Measurements from ENCODE around the gene S100A9. TPM values are rescaled to one million over a fixed set of nuclear protein-coding genes. Genes with fewer than 3 reads are reported as not detected.
"Not testable (repeated sequence)": the region's sequence is repeated elsewhere in the genome, so short reads cannot be mapped to it uniquely, and the experiment has no call there.

The S100A9 gene
- total and polyA plus RNA-seq, 4 donors = 35.0 to 603 (median 158) TPM

GRCh38 chr1:153313288-153313687, 44.4 kb upstream of the S100A9 start:
- no peak overlapping the region for H3K27ac ChIP-seq (ENCODE audit: low read depth in 1 of 2, low read length in 2 of 2)
- H3K4me3 ChIP-seq (ENCODE audit: low read depth in 1 of 3, low read length in 3 of 3) = no peak overlapping the region
- H3K36me3 ChIP-seq (ENCODE audit: control insufficient read depth in 4 of 4, insufficient read depth in 3 of 4, low read depth in 1 of 4, low read length in 3 of 4) = no peaks in the 10 kb centered on the region
- no peak for DNase-seq (ENCODE audit: low spot score)
- H3K9me3 ChIP-seq (ENCODE audit: control insufficient read depth in 4 of 4, low read length in 3 of 4) = no peaks in the 10 kb centered on the region
- H3K4me1 ChIP-seq (ENCODE audit: control insufficient read depth in 4 of 4, insufficient read depth in 4 of 4, low read length in 3 of 4) = no peaks in the 10 kb centered on the region
- H3K9ac ChIP-seq (ENCODE audit: low read depth in 1 of 2, low read length in 2 of 2) = no peak overlapping the region
- TF ChIP-seq REST (IDR thresholded peaks at IDR 0.05) = no peak
- 83% methylated on average over 2 of the region's 2 CpGs for WGBS
- H3K27me3 ChIP-seq (ENCODE audit: control insufficient read depth in 4 of 4, insufficient read depth in 4 of 4, low read length in 3 of 4) = no peaks in the 10 kb centered on the region

- not testable (repeated sequence) for DNase-seq (ENCODE audit: low spot score); H3K9ac ChIP-seq (ENCODE audit: low read depth in 1 of 2, low read length in 2 of 2); H3K36me3 ChIP-seq (ENCODE audit: control insufficient read depth in 4 of 4, insufficient read depth in 3 of 4, low read depth in 1 of 4, low read length in 3 of 4); H3K27me3 ChIP-seq (ENCODE audit: control insufficient read depth in 4 of 4, insufficient read depth in 4 of 4, low read length in 3 of 4); H3K4me3 ChIP-seq (ENCODE audit: low read depth in 1 of 3, low read length in 3 of 3); H3K9me3 ChIP-seq (ENCODE audit: control insufficient read depth in 4 of 4, low read length in 3 of 4); H3K27ac ChIP-seq (ENCODE audit: low read depth in 1 of 2, low read length in 2 of 2); H3K4me1 ChIP-seq (ENCODE audit: control insufficient read depth in 4 of 4, insufficient read depth in 4 of 4, low read length in 3 of 4)
These were observed 43.3 kb upstream of the S100A9 start for GRCh38 chr1:153314388-153314787.

DNA sequence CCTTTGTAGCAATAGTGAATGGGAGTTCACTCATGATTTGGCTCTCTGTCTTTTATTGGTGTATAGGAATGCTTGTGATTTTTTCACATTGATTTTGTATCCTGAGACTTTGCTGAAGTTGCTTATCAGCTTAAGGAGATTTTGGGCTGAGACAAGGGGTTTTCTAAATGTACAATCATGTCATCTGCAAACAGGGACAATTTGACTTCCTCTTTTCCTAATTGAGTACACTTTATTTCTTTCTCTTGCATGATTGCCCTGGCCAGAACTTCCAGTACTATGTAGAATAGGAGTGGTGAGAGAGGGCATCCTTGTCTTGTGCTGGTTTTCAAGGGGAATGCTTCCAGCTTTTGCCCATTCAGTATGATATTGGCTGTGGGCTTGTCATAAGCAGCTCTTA, 41.6 kb upstream of the S100A9 start:
- not testable (repeated sequence) for H3K4me1 ChIP-seq (ENCODE audit: control insufficient read depth in 4 of 4, insufficient read depth in 4 of 4, low read length in 3 of 4); H3K27me3 ChIP-seq (ENCODE audit: control insufficient read depth in 4 of 4, insufficient read depth in 4 of 4, low read length in 3 of 4); H3K4me3 ChIP-seq (ENCODE audit: low read depth in 1 of 3, low read length in 3 of 3); H3K27ac ChIP-seq (ENCODE audit: low read depth in 1 of 2, low read length in 2 of 2); DNase-seq (ENCODE audit: low spot score); H3K36me3 ChIP-seq (ENCODE audit: control insufficient read depth in 4 of 4, insufficient read depth in 3 of 4, low read depth in 1 of 4, low read length in 3 of 4); H3K9ac ChIP-seq (ENCODE audit: low read depth in 1 of 2, low read length in 2 of 2); H3K9me3 ChIP-seq (ENCODE audit: control insufficient read depth in 4 of 4, low read length in 3 of 4)

DNA sequence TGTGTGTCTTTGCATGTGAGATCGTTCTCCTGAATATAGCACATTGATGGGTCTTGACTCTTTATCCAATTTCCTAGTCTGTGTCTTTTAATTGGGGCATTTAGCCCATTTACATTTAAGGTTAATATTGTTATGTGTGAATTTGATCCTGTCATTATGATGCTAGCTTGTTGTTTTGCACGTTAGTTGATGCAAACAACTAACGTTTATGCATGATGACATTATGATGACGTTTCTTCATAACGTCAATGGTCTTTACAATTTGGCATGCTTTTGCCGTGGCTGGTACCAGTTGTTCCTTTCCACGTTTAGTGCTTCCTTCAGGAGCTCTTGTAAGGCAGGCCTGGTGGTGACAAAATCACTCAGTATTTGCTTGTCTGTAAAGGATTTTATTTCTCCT, 39.5 kb upstream of the S100A9 start:
- H3K4me3 ChIP-seq (ENCODE audit: low read depth in 1 of 3, low read length in 3 of 3); H3K9me3 ChIP-seq (ENCODE audit: control insufficient read depth in 4 of 4, low read length in 3 of 4); H3K9ac ChIP-seq (ENCODE audit: low read depth in 1 of 2, low read length in 2 of 2); H3K27ac ChIP-seq (ENCODE audit: low read depth in 1 of 2, low read length in 2 of 2); H3K4me1 ChIP-seq (ENCODE audit: control insufficient read depth in 4 of 4, insufficient read depth in 4 of 4, low read length in 3 of 4); H3K27me3 ChIP-seq (ENCODE audit: control insufficient read depth in 4 of 4, insufficient read depth in 4 of 4, low read length in 3 of 4); H3K36me3 ChIP-seq (ENCODE audit: control insufficient read depth in 4 of 4, insufficient read depth in 3 of 4, low read depth in 1 of 4, low read length in 3 of 4); DNase-seq (ENCODE audit: low spot score): not testable (repeated sequence)
- 79% methylated on average over 7 of the region's 7 CpGs for WGBS

- no peaks in the 10 kb centered on the region for H3K4me1 ChIP-seq (ENCODE audit: control insufficient read depth in 4 of 4, insufficient read depth in 4 of 4, low read length in 3 of 4)
- no peak overlapping the region for H3K27ac ChIP-seq (ENCODE audit: low read depth in 1 of 2, low read length in 2 of 2)
- H3K9ac ChIP-seq (ENCODE audit: low read depth in 1 of 2, low read length in 2 of 2) = no peak overlapping the region
- no peak for DNase-seq (ENCODE audit: low spot score)
- H3K9me3 ChIP-seq (ENCODE audit: control insufficient read depth in 4 of 4, low read length in 3 of 4) = peaks cover 4 to 15% (median 7%) of the 10 kb centered on the region in 4 donors
- peaks cover 0 to 4% (median 0%) of the 10 kb centered on the region in 4 donors for H3K27me3 ChIP-seq (ENCODE audit: control insufficient read depth in 4 of 4, insufficient read depth in 4 of 4, low read length in 3 of 4)
- no peaks in the 10 kb centered on the region for H3K36me3 ChIP-seq (ENCODE audit: control insufficient read depth in 4 of 4, insufficient read depth in 3 of 4, low read depth in 1 of 4, low read length in 3 of 4)
- no peak overlapping the region for H3K4me3 ChIP-seq (ENCODE audit: low read depth in 1 of 3, low read length in 3 of 3)
- WGBS = 30% methylated on average over 1 of the region's 1 CpG
- TF ChIP-seq JUND (IDR thresholded peaks at IDR 0.05) (no peak), FOXA1 (IDR thresholded peaks at IDR 0.05) (no peak), FOXA2 (IDR thresholded peaks at IDR 0.05) (no peak), HNF4A (conservative IDR thresholded peaks at IDR 0.05) (no peak), GABPA (IDR thresholded peaks at IDR 0.05 in 1 of 2, conservative IDR thresholded peaks at IDR 0.05 in 1 of 2) (no peak), NR2F2 (IDR thresholded peaks at IDR 0.05) (no peak), HNF4G (IDR thresholded peaks at IDR 0.05) (no peak), ATF3 (IDR thresholded peaks at IDR 0.05) (no peak), TAF1 (conservative IDR thresholded peaks at IDR 0.05) (no peak)
- TF ChIP-seq, protein P1, sequence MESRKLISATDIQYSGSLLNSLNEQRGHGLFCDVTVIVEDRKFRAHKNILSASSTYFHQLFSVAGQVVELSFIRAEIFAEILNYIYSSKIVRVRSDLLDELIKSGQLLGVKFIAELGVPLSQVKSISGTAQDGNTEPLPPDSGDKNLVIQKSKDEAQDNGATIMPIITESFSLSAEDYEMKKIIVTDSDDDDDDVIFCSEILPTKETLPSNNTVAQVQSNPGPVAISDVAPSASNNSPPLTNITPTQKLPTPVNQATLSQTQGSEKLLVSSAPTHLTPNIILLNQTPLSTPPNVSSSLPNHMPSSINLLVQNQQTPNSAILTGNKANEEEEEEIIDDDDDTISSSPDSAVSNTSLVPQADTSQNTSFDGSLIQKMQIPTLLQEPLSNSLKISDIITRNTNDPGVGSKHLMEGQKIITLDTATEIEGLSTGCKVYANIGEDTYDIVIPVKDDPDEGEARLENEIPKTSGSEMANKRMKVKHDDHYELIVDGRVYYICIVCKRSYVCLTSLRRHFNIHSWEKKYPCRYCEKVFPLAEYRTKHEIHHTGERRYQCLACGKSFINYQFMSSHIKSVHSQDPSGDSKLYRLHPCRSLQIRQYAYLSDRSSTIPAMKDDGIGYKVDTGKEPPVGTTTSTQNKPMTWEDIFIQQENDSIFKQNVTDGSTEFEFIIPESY (IDR thresholded peaks at IDR 0.05) = no peak
These were observed 35.1 kb upstream of the S100A9 start for GRCh38 chr1:153322568-153322967.
